H9 (cell line): Measurements from ENCODE around the gene ADRB1. TPM values are rescaled to one million over a fixed set of nuclear protein-coding genes. Genes with fewer than 3 reads are reported as not detected.

ENCODE experiments used
- DNase-seq: peaks from one replicate; pipeline ENCODE4 v3.0.0-alpha.2; 2017
- H2AFZ ChIP-seq: one replicate; pipeline ENCODE4 v1.6.1; 2013; ENCODE audit warnings: mild to moderate bottlenecking, low read length, control low read depth, moderate library complexity
- H2AK5ac ChIP-seq: 2 replicates; pipeline ENCODE4 v1.6.1; 2013; ENCODE audit warnings: low read length, control low read depth, mixed read lengths; ENCODE audit not compliant: insufficient read length
- H2BK120ac ChIP-seq: one replicate; pipeline ENCODE4 v1.6.1; 2013; ENCODE audit warnings: low read depth, mild to moderate bottlenecking, low read length, control low read depth, inconsistent platforms; ENCODE audit not compliant: poor library complexity, severe bottlenecking
- H2BK12ac ChIP-seq: 2 replicates; pipeline ENCODE4 v1.6.1; 2013; ENCODE audit warnings: low read length, control low read depth, mixed read lengths, low read depth; ENCODE audit not compliant: insufficient read length
- H2BK15ac ChIP-seq: 2 replicates; pipeline ENCODE4 v1.6.1; 2013; ENCODE audit warnings: low read depth, low read length, control low read depth
- H2BK20ac ChIP-seq: one replicate; pipeline ENCODE4 v1.6.1; 2013; ENCODE audit warnings: low read depth, mild to moderate bottlenecking, low read length, control low read depth, inconsistent platforms; ENCODE audit not compliant: poor library complexity, severe bottlenecking
- H2BK5ac ChIP-seq: 2 replicates; pipeline ENCODE4 v1.6.1; 2013; ENCODE audit warnings: low read length, control low read depth, mixed read lengths; ENCODE audit not compliant: insufficient read length
- H3K14ac ChIP-seq: 2 replicates; pipeline ENCODE4 v1.6.1; 2013; ENCODE audit warnings: low read length, control low read depth; ENCODE audit not compliant: insufficient read depth
- H3K18ac ChIP-seq: 2 replicates; pipeline ENCODE4 v1.6.1; 2013; ENCODE audit warnings: low read depth, mild to moderate bottlenecking, mixed read lengths, low read length, control low read depth; ENCODE audit not compliant: insufficient read length
- H3K23ac ChIP-seq: 2 replicates; pipeline ENCODE4 v1.6.1; 2013; ENCODE audit warnings: low read length, control low read depth, mixed read lengths, low read depth; ENCODE audit not compliant: insufficient read length
- H3K23me2 ChIP-seq: 2 replicates; pipeline ENCODE4 v1.6.1; 2013; ENCODE audit warnings: low read depth, mild to moderate bottlenecking, mixed read lengths, low read length, control low read depth; ENCODE audit not compliant: insufficient read length, poor library complexity, severe bottlenecking
- H3K27ac ChIP-seq: 2 replicates; pipeline ENCODE4 v1.5.1; 2013; ENCODE audit warnings: low read length, control low read depth, mixed read lengths, low read depth; ENCODE audit not compliant: insufficient read length
- H3K27me3 ChIP-seq: 2 replicates; pipeline ENCODE4 v1.6.1; 2013; ENCODE audit warnings: low read length, control low read depth, inconsistent platforms; ENCODE audit not compliant: insufficient read depth
- H3K4ac ChIP-seq: 2 replicates; pipeline ENCODE4 v1.6.1; 2013; ENCODE audit warnings: low read depth, mild to moderate bottlenecking, control low read depth, inconsistent platforms, low read length, moderate library complexity
- H3K4me1 ChIP-seq: 2 replicates; pipeline ENCODE4 v1.6.1; 2013; ENCODE audit warnings: low read length, control low read depth, inconsistent platforms; ENCODE audit not compliant: insufficient read depth
- H3K4me2 ChIP-seq: 2 replicates; pipeline ENCODE4 v1.6.1; 2013; ENCODE audit warnings: low read length, control low read depth, mixed read lengths; ENCODE audit not compliant: insufficient read length, insufficient read depth
- H3K56ac ChIP-seq: 2 replicates; pipeline ENCODE4 v1.6.1; 2013; ENCODE audit warnings: low read depth, mild to moderate bottlenecking, mixed read lengths, low read length, control low read depth; ENCODE audit not compliant: insufficient read length
- H3K79me1 ChIP-seq: 2 replicates; pipeline ENCODE4 v1.6.1; 2013; ENCODE audit warnings: low read depth, mild to moderate bottlenecking, moderate library complexity, low read length, control low read depth, inconsistent platforms; ENCODE audit not compliant: insufficient read depth, poor library complexity, severe bottlenecking
- H3K79me2 ChIP-seq: 2 replicates; pipeline ENCODE4 v1.6.1; 2013; ENCODE audit warnings: low read length, control low read depth, inconsistent platforms; ENCODE audit not compliant: insufficient read depth
- H3K9ac ChIP-seq: 2 replicates; pipeline ENCODE4 v1.6.1; 2013; ENCODE audit warnings: low read length, control low read depth, mixed read lengths; ENCODE audit not compliant: insufficient read length; ENCODE audit errors: extremely low read depth
- H3K9me3 ChIP-seq: one replicate; pipeline ENCODE4 v1.6.1; 2013; ENCODE audit warnings: low read depth, low read length, inconsistent platforms; ENCODE audit not compliant: control insufficient read depth
- H3T11ph ChIP-seq: one replicate; pipeline ENCODE4 v1.6.1; 2013; ENCODE audit warnings: mild to moderate bottlenecking, low read length, control low read depth, inconsistent platforms
- H4K20me1 ChIP-seq: one replicate; pipeline ENCODE4 v1.6.1; 2013; ENCODE audit not compliant: control insufficient read depth, insufficient read length, insufficient read depth
- H4K5ac ChIP-seq: 2 replicates; pipeline ENCODE4 v1.6.1; 2013; ENCODE audit warnings: low read depth, mild to moderate bottlenecking, mixed read lengths, low read length, control low read depth; ENCODE audit not compliant: insufficient read length
- H4K8ac ChIP-seq: replicated peaks from 2 replicates; pipeline ENCODE4 v1.6.1; 2013; ENCODE audit warnings: low read length, control low read depth, mixed read lengths, low read depth; ENCODE audit not compliant: insufficient read length
- H4K91ac ChIP-seq: 2 replicates; pipeline ENCODE4 v1.6.1; 2013; ENCODE audit warnings: low read depth, mild to moderate bottlenecking, moderate library complexity, mixed read lengths, low read length, control low read depth; ENCODE audit not compliant: insufficient read length
- H3K27ac Mint-ChIP-seq, 3 experiments: 2 replicates in 2 of 3; 3 replicates in 1 of 3; pipeline ENCODE4 v1.8.0; 2020 to 2021; ENCODE audit warnings: mixed read lengths in 3 of 3, mild to moderate bottlenecking in 1 of 3, moderate library complexity in 1 of 3
- H3K27me3 Mint-ChIP-seq: 2 replicates; pipeline ENCODE4 v1.8.0; 2021; ENCODE audit warnings: low read depth, mild to moderate bottlenecking, moderate library complexity, mixed read lengths
- H3K36me3 Mint-ChIP-seq, 3 experiments: 2 replicates in 2 of 3; 3 replicates in 1 of 3; pipeline ENCODE4 v1.8.0; 2020 to 2021; ENCODE audit warnings: low read depth in 3 of 3, mixed read lengths in 3 of 3; ENCODE audit not compliant: insufficient read depth in 1 of 3
- H3K4me1 Mint-ChIP-seq, 2 experiments: 2 replicates each; pipeline ENCODE4 v1.8.0; 2020; ENCODE audit warnings: mixed read lengths in 2 of 2
- H3K4me3 Mint-ChIP-seq, 2 experiments: 2 replicates in 1 of 2; 3 replicates in 1 of 2; pipeline ENCODE4 v1.8.0; 2020 to 2021; ENCODE audit warnings: mild to moderate bottlenecking in 2 of 2, mixed read lengths in 2 of 2, moderate library complexity in 1 of 2
- H3K9me3 Mint-ChIP-seq, 2 experiments: 2 replicates in 1 of 2; 3 replicates in 1 of 2; pipeline ENCODE4 v1.8.0; 2020; ENCODE audit warnings: mild to moderate bottlenecking in 2 of 2, mixed read lengths in 2 of 2, moderate library complexity in 1 of 2
- WGBS: extraction: QIAGEN DNeasy Blood & Tissue Kit; methylation state at CpG from one replicate; pipeline ENCODE4 v1.1.7; 2013; ENCODE audit warnings: missing lambda C conversion rate, low lambda C conversion rate, mixed read lengths; ENCODE audit not compliant: insufficient read length; ENCODE audit errors: extremely low coverage; 5-methylcytosine and 5-hydroxymethylcytosine counted together
- total RNA-seq: library from RNA; stranded (reverse); gene quantifications from 2 replicates; pipeline ENCODE4 v1.2.1, GENCODE V29; 2021
- TF ChIP-seq, protein P1 (sequence below): fragments of 200-600 bp; sonication (generic); conservative IDR thresholded peaks from 3 replicates; pipeline ENCODE4 v1.8.0; 2021; ENCODE audit warnings: antibody characterized with exemption, mild to moderate bottlenecking

Gene ADRB1
- total RNA-seq, 1 experiment from 2014 or later = 0.13 TPM

DNA sequence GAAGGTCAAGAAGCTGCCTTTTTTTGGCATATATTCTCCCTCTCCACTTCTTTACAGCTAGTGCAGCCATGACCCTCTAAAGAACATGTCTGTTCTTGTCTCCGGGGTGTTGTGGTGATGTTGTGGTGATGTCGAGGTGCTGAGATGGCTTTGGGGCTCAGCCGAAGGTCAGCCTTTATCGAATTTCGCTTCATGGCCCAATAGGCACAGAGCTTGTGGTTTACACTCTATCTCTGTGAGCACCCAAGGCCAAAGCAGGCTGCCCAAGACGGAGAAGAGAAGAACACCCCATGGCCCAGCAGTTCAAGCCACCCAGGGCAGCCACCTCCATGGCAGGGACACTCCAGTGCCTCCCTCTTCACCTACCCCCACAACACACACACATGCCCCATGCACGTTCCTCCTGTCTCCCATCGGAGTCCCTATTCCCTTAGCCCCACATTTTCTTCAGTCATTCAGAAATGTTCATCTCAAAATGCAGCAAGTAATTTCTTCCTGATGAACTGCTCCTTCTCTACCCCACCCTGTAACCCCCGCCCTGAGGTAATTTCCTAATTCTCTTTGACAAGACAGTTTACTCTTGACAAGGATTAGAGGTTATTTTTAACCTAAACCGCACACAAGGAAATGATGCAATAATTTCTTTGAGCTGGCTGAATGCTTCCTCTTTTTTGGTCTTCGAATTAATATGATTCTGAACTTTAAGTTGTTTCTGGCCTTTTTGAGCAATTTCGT, 18.6 kb upstream of the ADRB1 start:
- no peak for DNase-seq
- Mint-ChIP-seq H3K36me3 (no peaks in the 10 kb centered on the region), H3K27ac (peak overlapping the region in 1 of 3 experiments; percentile 57; a peak in 1 of 7 replicates), H3K4me1 (peaks cover 0 to 6% of the 10 kb centered on the region in 2 experiments; a peak in 3 of 4 replicates), H3K4me3 (no peak overlapping the region), H3K27me3 (peaks cover 4% of the 10 kb centered on the region), H3K9me3 (no peaks in the 10 kb centered on the region)
- no peaks in the 10 kb centered on the region for H3K27me3 ChIP-seq
- no peak overlapping the region for H2BK120ac ChIP-seq
- no peak overlapping the region for H2AK5ac ChIP-seq
- no peak overlapping the region for H4K8ac ChIP-seq
- no peaks in the 10 kb centered on the region for H3K9me3 ChIP-seq
- H3K23me2 ChIP-seq = no peaks in the 10 kb centered on the region
- peak overlapping the region; percentile 28; the same call in 1 of the 2 replicates for H3K14ac ChIP-seq
- no peak overlapping the region for H3K18ac ChIP-seq
- TF ChIP-seq, protein P1, sequence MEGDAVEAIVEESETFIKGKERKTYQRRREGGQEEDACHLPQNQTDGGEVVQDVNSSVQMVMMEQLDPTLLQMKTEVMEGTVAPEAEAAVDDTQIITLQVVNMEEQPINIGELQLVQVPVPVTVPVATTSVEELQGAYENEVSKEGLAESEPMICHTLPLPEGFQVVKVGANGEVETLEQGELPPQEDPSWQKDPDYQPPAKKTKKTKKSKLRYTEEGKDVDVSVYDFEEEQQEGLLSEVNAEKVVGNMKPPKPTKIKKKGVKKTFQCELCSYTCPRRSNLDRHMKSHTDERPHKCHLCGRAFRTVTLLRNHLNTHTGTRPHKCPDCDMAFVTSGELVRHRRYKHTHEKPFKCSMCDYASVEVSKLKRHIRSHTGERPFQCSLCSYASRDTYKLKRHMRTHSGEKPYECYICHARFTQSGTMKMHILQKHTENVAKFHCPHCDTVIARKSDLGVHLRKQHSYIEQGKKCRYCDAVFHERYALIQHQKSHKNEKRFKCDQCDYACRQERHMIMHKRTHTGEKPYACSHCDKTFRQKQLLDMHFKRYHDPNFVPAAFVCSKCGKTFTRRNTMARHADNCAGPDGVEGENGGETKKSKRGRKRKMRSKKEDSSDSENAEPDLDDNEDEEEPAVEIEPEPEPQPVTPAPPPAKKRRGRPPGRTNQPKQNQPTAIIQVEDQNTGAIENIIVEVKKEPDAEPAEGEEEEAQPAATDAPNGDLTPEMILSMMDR = no peak
- H4K5ac ChIP-seq = no peak overlapping the region
- H3K79me2 ChIP-seq = no peaks in the 10 kb centered on the region
- WGBS = no CpG with 5 or more reads among the region's 12 CpGs
- H3K9ac ChIP-seq = no peak overlapping the region
- H4K20me1 ChIP-seq = no peaks in the 10 kb centered on the region
- H3T11ph ChIP-seq = no peak overlapping the region
- no peaks in the 10 kb centered on the region for H3K4me1 ChIP-seq
- no peak overlapping the region for H3K4me2 ChIP-seq
- H2BK15ac ChIP-seq = no peak overlapping the region
- no peak overlapping the region for H3K4ac ChIP-seq
- no peak overlapping the region for H3K23ac ChIP-seq
- H2BK12ac ChIP-seq = no peak overlapping the region
- H3K79me1 ChIP-seq = no peaks in the 10 kb centered on the region
- no peak overlapping the region for H2AFZ ChIP-seq
- H3K27ac ChIP-seq = no peak overlapping the region
- H2BK20ac ChIP-seq = no peak overlapping the region
- H2BK5ac ChIP-seq = no peak overlapping the region
- H4K91ac ChIP-seq = no peak overlapping the region
- H3K56ac ChIP-seq = no peak overlapping the region
